Activated T-cell treated with anti-CD3 and anti-CD28 coated beads, Interleukin-2, amount 50 U/mL, for 48 hours (primary cell): ENCODE results near the gene EFHD2.
"Not testable (repeated sequence)": the region's sequence is repeated elsewhere in the genome, so short reads cannot be mapped to it uniquely, and the experiment has no call there.

Experiments used
- DNase-seq, 2 experiments: peaks; one replicate each; pipeline ENCODE4 v3.0.0-alpha.2; 2020

The EFHD2 gene

DNA sequence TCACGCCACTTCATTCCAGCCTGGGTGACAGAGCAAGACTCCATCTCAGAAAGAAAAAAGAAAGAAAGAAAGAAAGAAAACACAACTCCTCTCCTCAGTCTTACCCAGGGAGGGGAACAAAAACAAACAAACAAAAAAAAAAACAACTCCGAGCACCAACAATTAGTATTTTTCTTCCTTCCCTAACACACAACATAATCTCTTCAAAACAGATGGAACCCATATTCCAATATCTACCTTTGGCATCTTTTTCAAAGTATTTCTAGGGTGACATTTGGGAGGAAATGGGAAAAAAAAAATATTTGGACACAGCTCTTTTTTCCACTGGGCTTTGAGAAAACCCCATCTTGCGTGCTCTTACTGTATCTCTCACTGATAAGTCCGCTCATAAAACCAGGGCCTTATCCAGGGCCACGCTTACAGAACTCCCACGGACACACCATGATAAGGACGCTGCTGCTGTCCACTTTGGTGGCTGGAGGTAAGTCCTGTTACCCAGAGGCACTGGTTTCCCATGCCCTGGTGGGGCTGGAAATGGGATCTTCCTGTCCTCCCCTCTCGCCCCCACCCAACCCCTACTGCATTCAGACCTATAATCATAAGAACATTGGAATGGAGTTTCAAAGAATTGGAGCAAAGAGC, 46.7 kb downstream of the EFHD2 start, which contains the start of gene CELA2A:
TSS of gene CELA2A (plus strand) at position 420 of the 642 bp plus-strand sequence. CDS start at position 442, 22 bp downstream.
- no peak for DNase-seq

DNA sequence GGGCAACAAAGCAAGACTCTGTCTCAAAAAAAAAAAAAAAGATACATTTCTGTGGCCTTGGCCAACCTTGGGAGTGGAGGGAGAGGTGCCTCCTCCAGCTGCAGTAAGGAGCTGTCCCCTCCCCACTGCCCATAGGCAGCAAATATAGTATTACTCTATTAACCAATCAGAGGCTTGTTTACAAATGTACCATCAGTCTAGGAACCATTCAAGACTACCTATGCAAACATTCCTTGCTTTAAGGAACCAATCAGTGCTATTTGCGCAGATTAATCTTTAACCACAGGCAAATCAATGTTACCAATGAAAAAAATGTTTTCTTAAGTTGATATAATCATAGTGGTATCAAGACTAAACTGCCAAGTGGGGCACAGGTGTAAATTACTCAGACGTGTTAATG, 47.9 kb downstream of the EFHD2 start:
- no peak for DNase-seq

DNA sequence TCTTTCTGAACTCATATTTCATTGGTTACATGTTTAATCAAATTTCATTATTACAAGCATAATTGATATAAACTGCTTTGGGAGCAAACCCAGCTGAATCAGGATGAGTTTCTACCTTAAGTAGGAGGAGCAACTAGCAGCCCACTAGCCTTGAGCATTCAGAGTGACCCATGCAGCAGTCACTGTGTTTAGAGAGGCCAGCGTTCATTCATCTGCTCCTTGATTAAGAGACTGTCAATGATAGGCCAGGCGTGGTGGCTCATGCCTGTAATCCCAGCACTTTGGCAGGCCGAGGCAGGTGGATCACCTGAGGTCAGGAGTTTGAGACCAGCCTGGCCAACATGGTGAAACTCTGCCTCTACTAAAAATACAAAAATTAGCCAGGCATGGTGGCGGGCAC, 48.7 kb downstream of the EFHD2 start:
- not testable (repeated sequence) for DNase-seq

DNA sequence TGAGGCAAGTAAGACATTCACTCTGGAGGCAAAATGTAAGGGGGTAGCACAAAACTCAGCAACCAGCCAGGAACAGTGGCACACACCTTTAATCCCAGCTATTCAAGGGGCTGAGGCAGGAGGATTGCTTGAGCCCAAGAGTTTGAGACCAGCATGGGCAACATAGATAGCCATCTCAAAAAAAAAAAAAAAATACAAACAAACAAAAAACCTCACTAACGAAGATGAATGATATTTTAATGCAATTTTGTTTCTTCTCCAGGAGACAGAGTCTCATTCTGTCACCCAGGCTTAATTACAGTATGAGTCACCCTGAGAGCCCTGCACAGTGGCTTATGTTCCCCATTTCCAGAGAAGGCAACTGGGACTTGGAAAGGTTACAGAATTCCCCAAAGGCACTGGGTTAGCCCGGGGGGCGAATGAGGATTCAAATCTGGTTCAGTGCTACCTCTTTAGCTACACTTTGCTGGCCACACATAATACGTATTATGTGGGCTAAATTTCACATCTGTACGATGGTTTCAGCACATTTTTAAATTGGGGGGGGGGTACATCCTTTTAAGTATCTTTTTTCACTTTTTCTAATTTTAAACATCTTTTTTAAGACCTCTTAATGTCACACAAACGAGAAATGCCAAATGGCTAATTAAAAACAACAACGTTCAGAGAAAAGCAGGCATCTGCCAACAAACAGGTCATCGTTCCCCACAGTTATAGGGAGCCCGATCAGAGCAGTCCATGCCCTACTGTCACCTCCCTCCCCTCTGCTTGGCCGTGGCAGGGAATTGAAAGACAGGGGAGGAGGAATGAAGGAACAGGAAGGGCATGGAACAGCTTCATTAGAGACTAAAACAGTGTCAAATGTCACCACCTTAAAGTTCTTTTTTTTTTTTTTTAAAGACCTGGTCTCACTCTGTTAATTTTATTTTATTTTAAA, 50.4 kb downstream of the EFHD2 start:
- no peak for DNase-seq

DNA sequence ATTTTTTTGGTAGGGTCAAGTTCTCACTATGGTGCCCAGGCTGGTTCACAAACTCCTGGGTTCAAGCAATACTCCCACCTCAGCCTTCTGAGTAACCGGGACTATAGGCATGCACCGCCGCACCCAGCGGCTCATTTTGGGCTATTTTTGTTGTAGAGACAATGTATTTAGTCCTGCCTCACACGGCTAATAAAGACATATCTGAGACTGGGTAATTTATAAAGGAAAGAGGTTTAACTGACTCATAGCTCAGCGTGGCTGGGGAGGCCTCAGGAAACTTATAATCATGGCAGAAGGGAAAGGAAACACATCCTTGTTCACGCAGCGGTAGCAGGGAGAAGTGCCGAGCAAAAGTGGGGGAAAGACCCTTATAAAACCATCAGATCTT, 51.0 kb downstream of the EFHD2 start:
- no peak for DNase-seq

DNA sequence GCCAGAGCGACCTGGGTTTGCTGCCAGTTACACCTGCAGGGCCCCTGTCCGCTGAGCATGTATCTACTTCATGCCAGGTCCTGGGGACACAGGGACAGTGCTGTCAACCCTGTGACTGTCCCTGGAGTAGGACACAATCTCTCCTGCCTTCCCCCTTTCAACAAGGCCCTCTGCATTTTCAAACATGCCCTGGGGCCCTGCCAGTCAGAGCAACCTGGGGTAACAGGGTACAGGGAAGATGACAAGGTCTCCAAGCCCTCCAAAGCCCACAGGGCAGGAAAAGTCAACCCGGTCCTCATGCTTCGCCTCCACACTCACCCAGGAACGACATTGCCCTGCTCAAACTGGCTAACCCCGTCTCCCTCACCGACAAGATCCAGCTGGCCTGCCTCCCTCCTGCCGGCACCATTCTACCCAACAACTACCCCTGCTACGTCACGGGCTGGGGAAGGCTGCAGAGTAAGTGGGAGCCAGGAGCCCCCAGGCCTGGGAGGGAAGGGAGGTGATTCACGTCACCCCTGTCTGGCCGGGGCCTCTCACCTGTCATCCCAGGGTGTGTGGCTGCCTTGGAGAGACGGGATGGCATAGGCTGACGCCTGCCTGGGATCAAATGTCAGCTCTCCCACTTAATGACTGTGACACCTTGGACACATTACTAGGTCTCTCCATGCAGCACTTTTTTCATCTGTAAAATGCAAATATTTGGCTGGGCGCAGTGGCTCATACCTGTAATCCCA, 53.5 kb downstream of the EFHD2 start:
- DNase-seq: not testable (repeated sequence)

DNA sequence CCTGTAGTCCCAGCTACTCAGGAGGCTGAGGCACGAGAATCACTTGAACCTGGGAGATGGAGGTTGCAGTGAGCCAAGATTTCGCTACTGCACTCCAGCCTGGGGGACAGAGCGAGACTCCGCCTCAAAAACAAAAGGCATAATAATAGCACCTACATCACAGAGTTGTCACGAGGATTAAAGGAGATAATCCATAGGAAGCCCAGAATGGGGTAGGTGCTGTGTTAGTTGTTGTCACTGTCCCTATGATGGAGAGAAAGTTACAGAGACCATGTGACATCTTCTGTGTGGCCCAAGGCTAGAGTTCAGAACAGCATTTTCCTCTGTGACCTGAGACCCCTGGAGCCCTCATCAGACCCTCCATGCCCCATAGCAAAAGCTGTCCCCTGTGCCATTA, 54.2 kb downstream of the EFHD2 start:
- not testable (repeated sequence) for DNase-seq

DNA sequence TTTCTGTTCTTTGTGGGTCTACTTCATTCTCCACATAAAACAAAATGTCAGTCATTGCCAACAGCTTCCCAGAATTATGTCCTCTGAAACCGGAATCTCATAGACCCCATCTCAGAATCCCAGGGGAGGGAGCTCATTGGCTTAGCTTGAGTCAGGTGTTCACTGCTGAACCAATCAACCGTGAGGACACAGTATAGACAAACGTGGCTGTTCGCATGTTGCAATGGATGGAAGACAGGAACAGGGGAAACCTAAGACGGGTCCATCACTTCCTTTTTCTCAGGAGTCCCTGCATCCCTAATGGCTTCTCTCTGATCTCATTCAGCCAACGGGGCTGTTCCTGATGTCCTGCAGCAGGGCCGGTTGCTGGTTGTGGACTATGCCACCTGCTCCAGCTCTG, 56.0 kb downstream of the EFHD2 start:
- no peak for DNase-seq

DNA sequence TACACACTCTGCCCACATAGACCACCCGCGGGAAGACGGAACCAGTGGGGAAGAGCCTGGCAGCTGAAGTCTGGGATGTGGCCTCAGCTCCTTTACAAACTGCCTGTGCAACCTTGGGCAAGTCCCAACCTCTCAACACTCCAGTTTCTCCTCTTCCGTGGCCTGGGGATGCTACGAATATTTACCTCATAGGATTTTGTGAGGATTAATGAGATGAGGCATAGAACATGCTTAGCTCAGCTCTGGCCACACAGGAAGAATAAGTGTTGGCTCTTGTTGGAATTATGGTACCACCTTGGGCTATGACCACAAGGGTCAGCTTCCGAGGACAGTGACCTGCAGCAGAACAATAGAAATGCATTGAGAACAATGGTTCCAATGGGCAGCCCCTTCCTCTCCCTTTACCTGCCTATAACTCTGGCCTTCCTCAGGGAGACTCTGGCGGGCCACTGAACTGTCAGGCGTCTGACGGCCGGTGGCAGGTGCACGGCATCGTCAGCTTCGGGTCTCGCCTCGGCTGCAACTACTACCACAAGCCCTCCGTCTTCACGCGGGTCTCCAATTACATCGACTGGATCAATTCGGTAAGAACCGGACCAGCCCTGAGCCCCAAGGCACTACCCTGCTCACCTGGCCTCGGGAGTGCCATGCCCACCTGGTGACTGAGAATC, 57.4 kb downstream of the EFHD2 start:
- not testable (repeated sequence) for DNase-seq

DNA sequence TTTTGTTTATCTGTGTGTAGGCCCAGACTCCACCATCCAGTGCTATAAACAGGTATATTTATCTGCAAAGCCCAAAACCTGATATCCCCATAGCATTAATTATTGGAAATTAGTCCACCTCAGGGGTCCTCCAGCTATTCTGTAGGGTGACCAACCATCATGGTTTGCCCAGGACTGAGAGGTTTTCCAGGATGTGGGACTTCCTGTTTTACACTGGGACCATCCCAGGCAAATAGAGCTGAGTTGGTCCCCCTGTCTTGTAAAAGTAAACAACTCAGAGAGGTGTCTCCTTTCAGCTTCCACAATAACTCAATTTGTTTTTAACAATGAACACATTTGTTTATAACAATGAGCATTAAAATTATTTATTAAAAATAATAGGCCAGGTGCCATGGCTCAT, 58.5 kb downstream of the EFHD2 start:
- no peak for DNase-seq

DNA sequence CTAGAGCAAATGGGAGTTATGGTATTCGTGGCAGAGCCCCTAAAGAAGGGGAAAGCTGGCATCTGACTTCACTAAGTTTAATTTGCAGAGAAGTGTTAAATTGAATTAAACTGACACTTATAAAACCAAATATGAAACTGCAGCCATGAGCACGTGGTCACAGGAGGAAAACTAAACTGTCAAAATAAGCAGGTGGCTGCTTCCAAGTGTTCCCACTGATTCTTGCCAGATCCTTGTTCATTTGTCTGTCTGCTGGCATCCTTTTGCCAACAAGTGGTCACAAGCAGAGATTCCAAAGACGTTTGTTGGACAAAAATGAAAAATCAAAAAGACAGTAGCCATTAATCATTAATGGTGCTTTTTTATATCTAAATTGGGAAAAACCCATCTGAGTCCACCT, 59.7 kb downstream of the EFHD2 start:
- DNase-seq: no peak

DNA sequence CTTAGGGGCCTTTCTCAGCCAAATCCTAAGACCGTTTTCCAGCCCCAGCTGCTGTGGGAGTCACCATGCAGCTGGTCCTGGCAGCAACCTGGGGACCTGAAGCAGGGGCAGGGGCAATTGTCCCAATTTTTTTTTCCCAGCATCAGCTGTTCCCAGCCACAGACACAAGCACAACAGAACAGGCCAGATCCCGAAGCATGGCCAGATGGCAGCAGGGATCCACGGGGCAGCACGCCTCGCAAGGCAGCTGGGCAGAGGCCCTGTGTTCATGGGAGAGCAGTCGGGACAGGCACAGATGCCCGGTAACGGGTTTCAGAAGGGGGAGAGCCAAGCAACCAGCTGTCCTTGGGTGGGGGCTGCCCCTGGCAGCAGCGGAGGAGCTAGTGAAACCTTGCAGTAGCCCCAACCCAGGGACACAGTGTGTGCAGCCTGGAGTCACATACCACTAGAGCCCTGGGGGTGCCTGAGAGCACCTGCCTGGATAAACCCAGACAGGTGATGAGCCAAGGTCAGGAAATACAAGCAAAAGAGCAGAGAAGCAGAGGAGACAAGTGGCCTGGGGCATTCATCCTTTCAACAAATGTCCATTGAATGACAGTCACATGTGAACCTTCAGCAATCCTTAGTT, 60.2 kb downstream of the EFHD2 start:
- DNase-seq: not testable (repeated sequence)

DNA sequence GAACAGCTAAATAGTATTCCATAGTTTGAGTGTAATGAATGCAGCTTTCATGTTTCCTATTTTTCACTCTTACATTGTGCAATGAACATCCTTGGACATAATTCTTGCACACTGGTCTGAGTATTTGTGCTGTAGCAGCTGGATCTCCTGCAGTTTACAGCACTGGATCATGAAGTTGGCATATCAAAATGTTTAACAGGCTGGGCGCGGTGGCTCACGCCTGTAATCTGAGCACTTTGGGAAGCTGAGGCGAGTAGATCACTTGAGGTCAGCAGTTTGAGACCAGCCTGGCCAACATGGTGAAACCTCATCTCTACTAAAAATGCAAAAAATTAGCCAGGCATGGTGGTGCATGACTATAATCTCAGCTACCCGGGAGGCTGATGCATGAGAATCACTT, 61.4 kb downstream of the EFHD2 start:
- not testable (repeated sequence) for DNase-seq

DNA sequence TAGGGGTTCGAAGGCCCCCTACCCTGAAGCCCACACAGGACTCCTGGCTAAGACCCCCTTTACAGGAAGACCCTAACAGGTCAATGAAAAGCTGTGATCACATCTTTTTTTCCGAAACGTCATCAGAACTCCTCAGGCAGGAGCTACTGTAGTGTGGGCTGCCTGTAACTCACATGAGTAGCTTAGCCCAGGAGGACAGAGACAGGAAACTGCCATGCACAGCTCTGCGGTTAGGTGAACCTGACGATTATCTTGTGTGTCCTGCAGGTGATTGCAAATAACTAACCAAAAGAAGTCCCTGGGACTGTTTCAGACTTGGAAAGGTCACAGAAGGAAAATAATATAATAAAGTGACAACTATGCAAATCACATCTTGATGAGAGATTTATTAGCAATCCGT, 62.0 kb downstream of the EFHD2 start:
- DNase-seq: not testable (repeated sequence)

DNA sequence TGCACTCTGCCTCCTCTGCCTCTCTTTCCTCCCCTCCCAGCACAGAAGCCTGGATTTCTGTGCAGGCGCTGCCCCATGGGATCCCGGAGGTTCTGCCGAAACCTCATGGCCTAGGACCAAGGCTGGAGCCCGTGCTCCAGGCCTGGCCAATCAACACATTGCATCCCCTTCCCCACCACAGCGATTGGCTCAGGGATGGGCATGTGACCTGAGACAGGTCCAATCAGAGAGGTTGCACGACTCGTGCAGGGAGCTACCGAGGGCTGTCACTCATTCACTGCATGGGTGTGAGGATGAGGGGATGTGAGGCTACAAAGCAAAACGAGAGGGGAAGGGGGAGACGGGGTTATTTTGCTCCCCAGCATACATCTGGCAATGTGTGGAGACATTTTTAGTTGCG, 62.9 kb downstream of the EFHD2 start:
- no peak for DNase-seq

DNA sequence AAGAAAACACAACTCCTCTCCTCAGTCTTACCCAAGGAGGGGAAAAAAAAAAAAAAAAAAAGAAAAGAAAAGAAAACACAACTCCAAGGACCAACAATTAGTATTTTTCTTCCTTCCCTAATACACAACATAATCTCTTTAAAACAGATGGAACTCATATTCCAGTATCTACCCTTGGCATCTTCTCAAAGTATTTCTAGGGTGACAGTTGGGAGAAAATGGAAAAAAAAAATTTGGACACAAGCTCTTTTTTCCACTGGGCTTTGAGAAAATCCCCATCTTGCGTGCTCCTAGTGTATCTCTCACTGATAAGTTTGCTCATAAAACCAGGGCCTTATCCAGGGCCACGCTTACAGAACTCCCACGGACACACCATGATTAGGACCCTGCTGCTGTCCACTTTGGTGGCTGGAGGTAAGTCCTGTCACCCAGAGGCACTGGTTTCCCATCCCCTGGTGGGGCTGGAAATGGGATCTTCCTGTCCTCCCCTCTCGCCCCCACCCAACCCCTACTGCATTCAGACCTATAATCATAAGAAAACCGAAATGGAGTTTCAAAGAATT, 66.1 kb downstream of the EFHD2 start, which contains the start of gene CELA2B:
TSS of gene CELA2B (plus strand) at position 353 of the 563 bp plus-strand sequence. CDS start at position 375, 22 bp downstream.
- DNase-seq: no peak

DNA sequence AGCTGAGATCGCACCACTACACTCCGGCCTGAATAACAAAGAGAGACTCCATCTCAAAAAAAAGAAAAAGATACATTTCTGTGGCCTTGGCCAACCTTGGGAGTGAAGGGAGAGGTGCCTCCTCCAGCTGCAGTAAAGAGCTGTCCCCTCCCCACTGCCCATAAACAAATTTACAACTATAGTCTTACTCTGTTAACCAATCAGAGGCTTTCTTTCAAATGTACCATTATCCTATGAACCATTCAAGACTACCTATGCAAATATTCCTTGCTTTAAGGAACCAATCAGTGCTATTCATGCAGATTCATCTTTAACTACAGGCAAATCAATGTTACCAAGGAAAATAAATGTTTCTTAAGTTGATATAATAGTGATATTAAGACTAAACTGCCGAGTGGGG, 67.2 kb downstream of the EFHD2 start:
- no peak for DNase-seq

DNA sequence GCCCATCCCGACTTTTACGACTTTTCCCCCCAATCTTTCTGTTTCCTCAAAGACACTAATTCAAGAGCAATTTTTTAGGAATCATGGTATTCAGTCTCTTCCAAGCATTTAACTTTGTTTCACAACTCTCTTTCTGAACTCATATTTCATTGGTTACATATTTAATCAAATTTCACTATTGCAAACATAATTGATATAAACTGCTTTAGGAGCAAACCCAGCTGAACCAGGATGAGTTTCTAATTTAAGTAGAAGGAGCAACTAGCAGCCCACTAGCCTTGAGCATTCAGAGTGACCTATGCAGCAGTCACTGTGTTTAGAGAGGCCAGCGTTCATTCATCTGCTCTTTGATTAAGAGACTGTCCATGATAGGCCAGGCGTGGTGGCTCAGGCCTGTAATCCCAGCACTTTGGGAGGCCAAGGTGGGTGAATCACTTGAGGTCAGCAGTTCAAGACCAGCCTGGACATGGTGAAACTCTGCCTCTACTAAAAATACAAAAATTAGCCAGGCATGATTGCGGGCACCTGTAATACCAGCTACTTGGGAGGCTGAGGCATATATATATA, 68.0 kb downstream of the EFHD2 start:
- DNase-seq: no peak
